Sigmoid colon (tissue), 7 donors: Measurements from ENCODE around the gene CEP70. TPM values are rescaled to one million over a fixed set of nuclear protein-coding genes. Genes with fewer than 3 reads are reported as not detected.

ENCODE experiments used
- DNase-seq: peaks from one replicate; pipeline ENCODE4 v3.0.0-alpha.2; 2019
- H3K27ac ChIP-seq, 4 donors: fragments of 200-600 bp; sonication (generic); one replicate each; pipeline ENCODE4 v1.5.1; 2016 to 2019; ENCODE audit warnings: mild to moderate bottlenecking in 1 of 4
- H3K27me3 ChIP-seq, 3 donors: fragments of 200-600 bp; sonication (generic); one replicate each; pipeline ENCODE4 v1.5.1; 2019; ENCODE audit warnings: mild to moderate bottlenecking in 1 of 3
- H3K36me3 ChIP-seq, 4 donors: fragments of 200-600 bp; sonication (generic); one replicate each; pipeline ENCODE4 v1.5.1; 2016 to 2019
- H3K4me1 ChIP-seq, 4 donors: fragments of 200-600 bp; sonication (generic); one replicate each; pipeline ENCODE4 v1.5.1; 2017 to 2019
- H3K4me3 ChIP-seq, 4 donors: fragments of 200-600 bp; sonication (generic); one replicate each; pipeline ENCODE4 v1.5.1; 2017 to 2019; ENCODE audit warnings: mild to moderate bottlenecking in 2 of 4, moderate library complexity in 1 of 4
- H3K9me3 ChIP-seq, 4 donors: fragments of 200-600 bp in 3 of 4; sonication (generic) in 3 of 4; one replicate each; pipeline versions ENCODE4 v1.5.1 to v1.6.1; 2013 to 2019
- CTCF ChIP-seq, 4 experiments: fragments of 450-650 bp in 3 of 4; fragments of 200-600 bp in 1 of 4; IDR thresholded peaks; one replicate each; pipeline ENCODE4 v1.5.1; 2016 to 2019; ENCODE audit warnings: antibody characterized with exemption in 4 of 4, mild to moderate bottlenecking in 3 of 4, moderate library complexity in 2 of 4
- EP300 ChIP-seq, 4 donors: sonication (generic); formaldehyde crosslinking; IDR thresholded peaks; one replicate each; pipeline ENCODE4 v1.6.1; 2017; ENCODE audit warnings: antibody characterized with exemption in 4 of 4
- POLR2A ChIP-seq, 2 donors: fragments of 450-650 bp; IDR thresholded peaks; one replicate each; pipeline ENCODE4 v1.6.1; 2016; ENCODE audit warnings: antibody characterized with exemption in 2 of 2, mild to moderate bottlenecking in 2 of 2, moderate library complexity in 2 of 2
- POLR2AphosphoS5 ChIP-seq, 4 donors: sonication (generic); formaldehyde crosslinking; IDR thresholded peaks; one replicate each; pipeline ENCODE4 v1.6.1; 2017; ENCODE audit warnings: antibody characterized with exemption in 4 of 4
- WGBS, 2 donors: extraction: QIAGEN DNeasy Blood & Tissue Kit; methylation state at CpG; one replicate each; pipeline ENCODE4 v1.1.7; 2013; 5-methylcytosine and 5-hydroxymethylcytosine counted together
- intact Hi-C: fragments of 100-400 bp; cut with DNase I; formaldehyde crosslinking; loops from one replicate; pipeline ENCODE4 v1.15.1; 2023
- polyA plus RNA-seq, 3 donors: library from polyadenylated mRNA; stranded (reverse); fragments of 200-250 nt; gene quantifications; one replicate each; pipeline ENCODE4 v1.2.3, GENCODE V29; 2013
- total RNA-seq, 4 donors: library from RNA; depleted of rRNA; stranded (reverse); fragments of >200 nt; gene quantifications; one replicate each; pipeline ENCODE4 v1.1.0, GENCODE V29; 2016
- donor health status: healthy with polysubstance abuse.
- donor health status: Bipolar disorder and iron deficiency.
- donor health status: healthy.

CEP70 gene
- total and polyA plus RNA-seq, 7 donors = 12.0 to 77.2 (median 42.6) TPM

- Histone ChIP-seq H3K9me3 (no peaks in the 10 kb centered on the region), H3K36me3 (peaks cover 0 to 4% (median 0%) of the 10 kb centered on the region in 4 donors), H3K27me3 (no peaks in the 10 kb centered on the region), H3K27ac (no peak overlapping the region), H3K4me1 (peaks cover 0 to 12% (median 10%) of the 10 kb centered on the region in 4 donors), H3K4me3 (no peak overlapping the region)
- TF ChIP-seq EP300 (IDR thresholded peaks at IDR 0.05) = no peak
- TF ChIP-seq POLR2A (IDR thresholded peaks at IDR 0.05) = no peak
- no peak for TF ChIP-seq CTCF (IDR thresholded peaks at IDR 0.05)
- no peak for TF ChIP-seq POLR2AphosphoS5 (IDR thresholded peaks at IDR 0.05)
- DNase-seq = no peak
- intact Hi-C loops = no loop called here
- 88 to 93% methylated on average over 43 of the region's 43 CpGs for WGBS, 2 donors
Measured at GRCh38 chr3:138451595-138452162, 142.4 kb downstream of the CEP70 start.

DNA sequence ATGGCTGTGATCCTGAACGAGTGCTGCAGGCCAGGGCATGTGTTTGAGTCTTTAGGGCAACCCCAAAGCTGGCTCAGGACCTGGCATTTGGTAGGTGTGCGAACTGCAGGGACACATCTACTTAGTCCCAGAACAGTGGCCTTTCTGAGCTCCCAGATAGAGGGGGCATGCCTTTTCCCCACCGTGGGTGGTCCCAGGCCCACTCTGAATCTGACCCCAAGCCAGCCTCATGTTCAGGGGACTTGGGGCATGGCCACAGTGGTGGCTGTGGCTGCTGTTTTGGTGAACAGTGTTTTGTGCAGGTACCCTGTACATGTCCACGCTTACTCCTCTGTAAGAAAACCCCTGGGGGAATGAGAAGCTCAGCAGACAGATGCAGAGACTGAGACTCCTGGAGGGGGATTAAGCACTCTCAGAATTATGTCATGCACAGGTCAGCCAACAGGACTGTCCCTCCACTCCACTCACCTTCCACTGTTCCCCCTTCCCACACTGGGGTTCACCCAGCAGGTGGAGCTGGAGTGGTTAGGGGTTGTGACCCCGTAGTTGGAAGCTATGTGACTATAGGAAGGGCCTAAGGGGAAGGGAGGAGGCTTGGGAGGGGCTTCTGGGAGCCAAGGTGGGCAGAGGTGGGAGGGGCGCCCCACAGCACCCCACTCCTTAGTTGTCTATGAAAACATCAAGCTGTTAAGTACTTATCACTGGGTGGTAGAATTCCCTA lies 143.2 kb downstream of the CEP70 start:
- WGBS, 2 donors = 78 to 82% methylated on average over 6 of the region's 6 CpGs
- Histone ChIP-seq H3K27ac (no peak overlapping the region), H3K9me3 (no peaks in the 10 kb centered on the region), H3K27me3 (no peaks in the 10 kb centered on the region), H3K36me3 (peaks cover 0 to 4% (median 0%) of the 10 kb centered on the region in 4 donors), H3K4me3 (no peak overlapping the region), H3K4me1 (peaks cover 0 to 4% (median 2%) of the 10 kb centered on the region in 4 donors)
- intact Hi-C loops = no loop called here
- no peak for DNase-seq
- TF ChIP-seq CTCF (IDR thresholded peaks at IDR 0.05) (no peak), POLR2A (IDR thresholded peaks at IDR 0.05) (no peak), EP300 (IDR thresholded peaks at IDR 0.05) (no peak), POLR2AphosphoS5 (IDR thresholded peaks at IDR 0.05) (no peak)

DNA sequence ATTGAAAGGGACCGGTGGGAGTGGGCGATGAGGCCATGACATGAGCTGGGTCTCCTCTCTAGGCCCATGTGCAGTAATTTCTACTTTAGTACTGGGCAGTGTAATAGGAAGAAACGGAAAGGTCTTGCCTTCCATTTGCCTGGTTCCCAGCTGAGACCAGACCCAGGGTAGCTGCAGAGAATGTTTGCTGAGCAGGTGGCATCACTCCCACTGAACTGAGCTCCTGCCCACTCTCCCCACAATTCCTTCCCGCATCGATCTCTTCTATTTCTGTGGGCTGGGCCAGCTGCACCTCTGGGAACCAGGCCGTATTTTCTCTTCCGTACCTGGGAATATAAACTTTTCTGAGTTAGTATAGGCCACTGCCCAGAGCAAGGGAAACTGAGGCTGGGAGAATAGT lies 143.9 kb downstream of the CEP70 start:
- 94 to 96% methylated on average over 7 of the region's 7 CpGs for WGBS, 2 donors
- Histone ChIP-seq H3K36me3 (peaks cover 0 to under 1% (median 0%) of the 10 kb centered on the region in 4 donors), H3K27me3 (no peaks in the 10 kb centered on the region), H3K27ac (no peak overlapping the region), H3K9me3 (no peaks in the 10 kb centered on the region), H3K4me3 (no peak overlapping the region), H3K4me1 (no peaks in the 10 kb centered on the region)
- TF ChIP-seq POLR2AphosphoS5 (IDR thresholded peaks at IDR 0.05) = no peak
- TF ChIP-seq CTCF (IDR thresholded peaks at IDR 0.05) = no peak
- TF ChIP-seq POLR2A (IDR thresholded peaks at IDR 0.05) = no peak
- no peak for TF ChIP-seq EP300 (IDR thresholded peaks at IDR 0.05)
- intact Hi-C loops = no loop called here
- DNase-seq = no peak

DNA sequence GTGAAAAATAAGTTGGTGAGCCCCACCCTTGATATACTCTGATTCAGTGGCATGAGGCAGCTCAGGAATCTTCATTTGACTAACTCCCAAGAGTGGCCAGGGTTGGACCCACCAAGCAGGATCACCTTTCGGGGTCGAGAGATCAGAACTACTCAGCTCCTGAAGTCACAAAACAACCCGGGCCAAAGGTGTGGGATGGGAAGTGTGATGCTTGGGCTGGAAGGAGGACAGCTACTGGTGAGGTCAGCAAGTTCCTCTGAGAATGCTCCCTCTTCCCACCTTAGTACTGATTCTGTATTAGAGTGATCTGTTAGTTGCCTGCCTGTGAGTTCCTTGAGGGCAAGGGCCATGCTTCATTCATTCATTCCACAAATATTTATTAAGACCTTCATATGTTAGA lies 144.6 kb downstream of the CEP70 start:
- WGBS, 2 donors = 92 to 93% methylated on average over 3 of the region's 3 CpGs
- Histone ChIP-seq H3K4me3 (no peak overlapping the region), H3K4me1 (peaks cover 0 to 3% (median under 1%) of the 10 kb centered on the region in 4 donors), H3K27me3 (no peaks in the 10 kb centered on the region), H3K9me3 (no peaks in the 10 kb centered on the region), H3K36me3 (no peaks in the 10 kb centered on the region), H3K27ac (no peak overlapping the region)
- TF ChIP-seq POLR2AphosphoS5 (IDR thresholded peaks at IDR 0.05) (no peak), POLR2A (IDR thresholded peaks at IDR 0.05) (no peak), CTCF (IDR thresholded peaks at IDR 0.05) (no peak)
- intact Hi-C loops = no loop called here
- DNase-seq = no peak
